Measurements from ENCODE around the gene BHLHE40.

DNA sequence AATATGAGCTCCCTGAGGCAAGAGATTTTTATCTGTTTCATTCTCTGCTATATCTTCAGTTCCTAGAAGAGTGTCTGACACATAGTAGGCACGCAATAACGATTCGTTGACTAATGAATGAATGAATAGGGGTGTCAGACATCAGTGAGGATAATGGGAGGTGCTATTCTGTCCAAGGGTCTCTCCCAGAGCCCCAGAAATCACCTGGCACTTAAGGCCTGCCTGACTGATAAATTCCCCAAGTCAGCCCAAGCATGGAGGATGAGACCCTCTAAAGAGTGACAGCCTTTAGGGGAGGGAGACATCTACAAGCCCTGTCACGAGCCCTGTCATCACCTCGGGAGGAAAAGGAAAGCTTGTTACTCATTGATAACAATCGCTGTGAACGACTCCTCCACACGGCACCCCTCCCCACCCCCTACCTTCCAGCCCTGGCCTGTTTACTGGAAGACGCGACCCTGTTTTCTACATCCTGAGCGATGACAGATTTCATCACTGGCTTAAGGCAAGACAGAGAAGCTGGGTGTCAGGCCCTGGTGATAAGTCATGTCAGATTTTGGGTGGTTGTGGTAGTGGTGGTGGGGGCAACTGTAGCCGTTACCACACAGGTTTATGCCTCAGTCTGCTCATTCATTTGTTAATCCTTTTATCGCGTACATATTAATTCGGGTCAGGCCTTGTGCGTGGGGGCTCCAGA lies 23.1 kb downstream of the BHLHE40 start:
- TF ChIP-seq CTCF (conservative IDR thresholded peaks at IDR 0.05; ENCODE audit: low read depth in 2 of 2) (no peak), EZH2phosphoT487 (IDR thresholded peaks at IDR 0.05; ENCODE audit: unreplicated experiment) (no peak)
